Right forelimb (tissue), 1 donor: ENCODE measurements around the gene ZNF566.
"Not testable (repeated sequence)": the region's sequence is repeated elsewhere in the genome, so short reads cannot be mapped to it uniquely, and the experiment has no call there.

ENCODE experiments used
- DNase-seq: peaks from one replicate; pipeline ENCODE4 v3.0.0-alpha.2; 2018

The ZNF566 gene

GRCh38 chr19:36489118-36489919, at the start of gene ZNF566:
TSS of gene ZNF566 (minus strand) at chr19:36489561. CDS start at chr19:36476557, 13,004 bp downstream.
- DNase-seq: peak; percentile 95

- no peak for DNase-seq
These were observed 39.7 kb upstream of the ZNF566 start for GRCh38 chr19:36528921-36529518.

- DNase-seq: peak; percentile 96
These were observed 39.0 kb upstream of the ZNF566 start, which contains the start of gene ZNF260 for GRCh38 chr19:36528194-36528920. TSS of gene ZNF260 (minus strand) at chr19:36528271. CDS start at chr19:36515238, 13,033 bp downstream.

- no peak for DNase-seq
These were observed 38.5 kb upstream of the ZNF566 start for GRCh38 chr19:36527873-36528193.

- no peak for DNase-seq
These were observed 38.0 kb upstream of the ZNF566 start for GRCh38 chr19:36527341-36527740.

- no peak for DNase-seq
These were observed 37.2 kb upstream of the ZNF566 start for GRCh38 chr19:36526581-36526980.

- DNase-seq: no peak
These were observed 35.3 kb upstream of the ZNF566 start for GRCh38 chr19:36524617-36525016.

GRCh38 chr19:36514012-36514612, 24.8 kb upstream of the ZNF566 start:
- no peak for DNase-seq

GRCh38 chr19:36508325-36508724, 19.0 kb upstream of the ZNF566 start:
- DNase-seq: no peak

- DNase-seq: no peak
These were observed 12.6 kb upstream of the ZNF566 start for GRCh38 chr19:36501973-36502372.

- no peak for DNase-seq
These were observed 7.6 kb upstream of the ZNF566 start for GRCh38 chr19:36497001-36497400.

- DNase-seq: peak; percentile 49
These were observed 3.5 kb upstream of the ZNF566 start for GRCh38 chr19:36492689-36493453.

GRCh38 chr19:36490846-36491245, 1.5 kb upstream of the ZNF566 start:
- not testable (repeated sequence) for DNase-seq

GRCh38 chr19:36489920-36490415, 607 bp upstream of the ZNF566 start:
- no peak for DNase-seq

GRCh38 chr19:36488846-36489117, 579 bp downstream of the ZNF566 start:
- DNase-seq: no peak

- no peak for DNase-seq
These were observed 1.1 kb downstream of the ZNF566 start for GRCh38 chr19:36488118-36488845.

- no peak for DNase-seq
These were observed 5.7 kb downstream of the ZNF566 start for GRCh38 chr19:36483653-36484052.

GRCh38 chr19:36482876-36483275, 6.5 kb downstream of the ZNF566 start:
- no peak for DNase-seq

- DNase-seq: no peak
These were observed 29.3 kb downstream of the ZNF566 start for GRCh38 chr19:36460046-36460445.

- no peak for DNase-seq
These were observed 32.5 kb downstream of the ZNF566 start for GRCh38 chr19:36456831-36457230.

- DNase-seq: no peak
These were observed 40.2 kb downstream of the ZNF566 start for GRCh38 chr19:36449059-36449670.
